Measurements from ENCODE around the gene NOTO.

DNA sequence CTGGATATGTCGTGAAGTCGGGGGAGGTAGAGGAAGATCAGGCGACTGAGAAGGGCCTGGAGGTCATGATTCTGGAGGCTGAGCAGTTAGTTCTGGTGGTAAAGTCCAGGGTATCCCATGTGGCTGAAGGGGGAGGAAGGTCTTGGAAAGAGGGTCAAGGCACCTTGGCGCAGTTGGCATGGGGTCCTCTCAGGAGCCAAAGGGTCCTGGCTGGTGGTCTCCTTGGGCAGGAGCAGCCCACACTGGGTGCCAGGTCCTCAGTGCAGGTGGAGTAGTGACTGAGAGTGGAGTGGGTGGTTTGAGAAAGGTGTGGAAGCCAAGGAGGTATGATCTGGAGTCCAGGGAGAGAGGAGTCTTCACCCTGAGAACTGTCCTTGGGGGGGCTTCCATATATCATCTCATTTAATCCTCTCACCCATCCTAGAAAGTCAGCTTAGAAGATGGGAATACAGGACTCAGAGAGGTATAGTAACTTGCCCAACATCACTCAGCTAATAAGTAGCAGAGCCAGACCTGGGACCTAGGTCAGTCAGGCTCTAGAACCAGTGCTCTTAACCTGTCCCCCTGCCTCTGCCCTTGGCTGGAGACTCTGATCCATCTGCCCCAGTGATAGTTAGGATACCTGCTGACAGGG, 57.4 kb downstream of the NOTO start:
- TF ChIP-seq, protein P1, sequence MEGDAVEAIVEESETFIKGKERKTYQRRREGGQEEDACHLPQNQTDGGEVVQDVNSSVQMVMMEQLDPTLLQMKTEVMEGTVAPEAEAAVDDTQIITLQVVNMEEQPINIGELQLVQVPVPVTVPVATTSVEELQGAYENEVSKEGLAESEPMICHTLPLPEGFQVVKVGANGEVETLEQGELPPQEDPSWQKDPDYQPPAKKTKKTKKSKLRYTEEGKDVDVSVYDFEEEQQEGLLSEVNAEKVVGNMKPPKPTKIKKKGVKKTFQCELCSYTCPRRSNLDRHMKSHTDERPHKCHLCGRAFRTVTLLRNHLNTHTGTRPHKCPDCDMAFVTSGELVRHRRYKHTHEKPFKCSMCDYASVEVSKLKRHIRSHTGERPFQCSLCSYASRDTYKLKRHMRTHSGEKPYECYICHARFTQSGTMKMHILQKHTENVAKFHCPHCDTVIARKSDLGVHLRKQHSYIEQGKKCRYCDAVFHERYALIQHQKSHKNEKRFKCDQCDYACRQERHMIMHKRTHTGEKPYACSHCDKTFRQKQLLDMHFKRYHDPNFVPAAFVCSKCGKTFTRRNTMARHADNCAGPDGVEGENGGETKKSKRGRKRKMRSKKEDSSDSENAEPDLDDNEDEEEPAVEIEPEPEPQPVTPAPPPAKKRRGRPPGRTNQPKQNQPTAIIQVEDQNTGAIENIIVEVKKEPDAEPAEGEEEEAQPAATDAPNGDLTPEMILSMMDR (IDR thresholded peaks at IDR 0.05; ENCODE audit: extremely low read depth in 1 of 2, insufficient read depth in 1 of 2, low read depth in 1 of 2, low read length in 2 of 2) = no peak
- TF ChIP-seq POLR2AphosphoS5 (IDR thresholded peaks at IDR 0.05; ENCODE audit: insufficient read depth, low read depth, low read length) = no peak
- no peak for TF ChIP-seq POLR2A (IDR thresholded peaks at IDR 0.05; ENCODE audit: low read depth, low read length)
- no peak for TF ChIP-seq JUN (IDR thresholded peaks at IDR 0.05; ENCODE audit: borderline replicate concordance, insufficient read depth, insufficient read length, low read depth)

Measured in endothelial cell of umbilical vein (primary cell).